Activated T-helper 1 cell treated with anti-CD3 and anti-CD28 coated beads, Interleukin-12 subunit alpha, Interleukin-12 subunit beta, Interleukin-2, Interleukin-4 antibody, amounts not matched to agents 30 ng/mL and 10 ng/mL and 1 ng/mL, durations not matched to agents 14 hours and 24 hours and 36 hours (primary cell): ENCODE measurements around the gene AGGF1. TPM values are rescaled to one million over a fixed set of nuclear protein-coding genes. Genes with fewer than 3 reads are reported as not detected.
A peak's percentile ranks its signal among the peaks of the same experiment; 100 is the strongest.
"Not testable (repeated sequence)": the region's sequence is repeated elsewhere in the genome, so short reads cannot be mapped to it uniquely, and the experiment has no call there.

Source experiments
- DNase-seq: peaks from one replicate; pipeline ENCODE4 v3.0.0; 2021; ENCODE audit warnings: low spot score
- H3K27ac Mint-ChIP-seq: one replicate; pipeline ENCODE4 v1.8.0; 2021; ENCODE audit warnings: mild to moderate bottlenecking, mixed read lengths
- H3K27me3 Mint-ChIP-seq: one replicate; pipeline ENCODE4 v1.8.0; 2022; ENCODE audit warnings: mild to moderate bottlenecking, moderate library complexity, mixed read lengths; ENCODE audit not compliant: insufficient read depth
- H3K36me3 Mint-ChIP-seq: one replicate; pipeline ENCODE4 v1.8.0; 2021; ENCODE audit warnings: low read depth, mixed read lengths
- H3K4me1 Mint-ChIP-seq: one replicate; pipeline ENCODE4 v1.8.0; 2021; ENCODE audit warnings: low read depth, mixed read lengths
- H3K4me3 Mint-ChIP-seq: one replicate; pipeline ENCODE4 v1.8.0; 2021; ENCODE audit warnings: mild to moderate bottlenecking, moderate library complexity, mixed read lengths
- H3K9me3 Mint-ChIP-seq: one replicate; pipeline ENCODE4 v1.8.0; 2021; ENCODE audit warnings: mixed read lengths
- intact Hi-C: fragments of 100-400 bp; cut with micrococcal nuclease; formaldehyde crosslinking; loops from one replicate; pipeline ENCODE4 v1.15.1; 2024
- total RNA-seq: library from RNA; stranded (reverse); gene quantifications from 2 replicates; pipeline ENCODE4 v1.2.3, GENCODE V29; 2022

The AGGF1 gene
- 26.2 and 30.4 TPM in 2 replicates for total RNA-seq

- peak; percentile 87 for DNase-seq
- Mint-ChIP-seq H3K36me3 (peaks cover 23% of the 10 kb centered on the region), H3K4me1 (peaks cover 29% of the 10 kb centered on the region), H3K27ac (peak within 1 kb of the TSS; percentile 86), H3K9me3 (peaks cover 26% of the 10 kb centered on the region), H3K4me3 (peak within 1 kb of the TSS; percentile 90), H3K27me3 (peaks cover 4% of the 10 kb centered on the region)
- intact Hi-C loops: loop anchor here (1.0 to 10.0 kb wide), 11 partner anchors 46 to 1264 kb away; partner anchors contain the start of genes AP3B1, TBCA, WDR41 and ZBED3
Measured at GRCh38 chr5:77030097-77031071, at the start of gene AGGF1. TSS of gene AGGF1 (plus strand) at chr5:77030404. CDS start at chr5:77030767, 363 bp downstream.

- Mint-ChIP-seq H3K36me3 (no peaks in the 10 kb centered on the region), H3K9me3 (no peaks in the 10 kb centered on the region)
- intact Hi-C loops: no loop called here
Measured at GRCh38 chr5:76980518-76981144, 49.6 kb upstream of the AGGF1 start.

GRCh38 chr5:76982450-76982849, 47.8 kb upstream of the AGGF1 start:
- Mint-ChIP-seq H3K4me1 (no peaks in the 10 kb centered on the region), H3K27ac (no peak overlapping the region), H3K27me3 (peaks cover 5% of the 10 kb centered on the region), H3K9me3 (no peaks in the 10 kb centered on the region), H3K36me3 (no peaks in the 10 kb centered on the region), H3K4me3 (no peak overlapping the region)
- intact Hi-C loops: no loop called here
- DNase-seq: no peak

More at GRCh38 chr5:76980518-76981144, 49.6 kb upstream of the AGGF1 start:
- Mint-ChIP-seq H3K27ac (no peak overlapping the region), H3K4me3 (no peak overlapping the region), H3K4me1 (no peaks in the 10 kb centered on the region), H3K27me3 (peaks cover 7% of the 10 kb centered on the region)
- DNase-seq: no peak

GRCh38 chr5:76983468-76983867, 46.7 kb upstream of the AGGF1 start:
- Mint-ChIP-seq H3K27me3 (peaks cover 5% of the 10 kb centered on the region), H3K27ac (no peak overlapping the region), H3K4me1 (no peaks in the 10 kb centered on the region), H3K9me3 (no peaks in the 10 kb centered on the region), H3K36me3 (no peaks in the 10 kb centered on the region), H3K4me3 (no peak overlapping the region)
- no peak for DNase-seq
- intact Hi-C loops: no loop called here

- H3K27me3 Mint-ChIP-seq: peaks cover 6% of the 10 kb centered on the region
- intact Hi-C loops: no loop called here
- no peaks in the 10 kb centered on the region for H3K9me3 Mint-ChIP-seq
- H3K36me3 Mint-ChIP-seq: no peaks in the 10 kb centered on the region
- H3K27ac Mint-ChIP-seq: no peak overlapping the region
- DNase-seq: no peak
- H3K4me1 Mint-ChIP-seq: no peaks in the 10 kb centered on the region
- H3K4me3 Mint-ChIP-seq: no peak overlapping the region
Measured at GRCh38 chr5:76986825-76987526, 43.2 kb upstream of the AGGF1 start.

GRCh38 chr5:76990899-76991459, 39.2 kb upstream of the AGGF1 start:
- no peaks in the 10 kb centered on the region for H3K4me1 Mint-ChIP-seq
- intact Hi-C loops: no loop called here
- no peaks in the 10 kb centered on the region for H3K36me3 Mint-ChIP-seq
- DNase-seq: no peak
- H3K27ac Mint-ChIP-seq: no peak overlapping the region
- peaks cover 3% of the 10 kb centered on the region for H3K27me3 Mint-ChIP-seq
- no peak overlapping the region for H3K4me3 Mint-ChIP-seq
- no peaks in the 10 kb centered on the region for H3K9me3 Mint-ChIP-seq

- H3K27me3 Mint-ChIP-seq, intact Hi-C loops, H3K4me3 Mint-ChIP-seq, H3K36me3 Mint-ChIP-seq, DNase-seq, H3K27ac Mint-ChIP-seq, H3K4me1 Mint-ChIP-seq, H3K9me3 Mint-ChIP-seq: not testable (repeated sequence)
Measured at GRCh38 chr5:76993436-76993835, 36.8 kb upstream of the AGGF1 start.

- H3K4me3 Mint-ChIP-seq: no peak overlapping the region
- no peak for DNase-seq
- H3K27me3 Mint-ChIP-seq: peaks cover 5% of the 10 kb centered on the region
- intact Hi-C loops: no loop called here
- H3K36me3 Mint-ChIP-seq: no peaks in the 10 kb centered on the region
- no peaks in the 10 kb centered on the region for H3K9me3 Mint-ChIP-seq
- no peak overlapping the region for H3K27ac Mint-ChIP-seq
- H3K4me1 Mint-ChIP-seq: no peaks in the 10 kb centered on the region
Measured at GRCh38 chr5:76994337-76994736, 35.9 kb upstream of the AGGF1 start.

GRCh38 chr5:76998251-76998650, 32.0 kb upstream of the AGGF1 start:
- H3K27me3 Mint-ChIP-seq, H3K27ac Mint-ChIP-seq, H3K36me3 Mint-ChIP-seq, H3K9me3 Mint-ChIP-seq, intact Hi-C loops, H3K4me3 Mint-ChIP-seq, H3K4me1 Mint-ChIP-seq, DNase-seq: not testable (repeated sequence)

- Mint-ChIP-seq H3K4me3 (no peak overlapping the region), H3K4me1 (no peaks in the 10 kb centered on the region), H3K27me3 (peaks cover 12% of the 10 kb centered on the region), H3K27ac (no peak overlapping the region), H3K9me3 (no peaks in the 10 kb centered on the region), H3K36me3 (no peaks in the 10 kb centered on the region)
- DNase-seq: no peak
- intact Hi-C loops: no loop called here
Measured at GRCh38 chr5:76999451-76999850, 30.8 kb upstream of the AGGF1 start.

- Mint-ChIP-seq H3K27ac (no peak overlapping the region), H3K4me3 (no peak overlapping the region), H3K27me3 (peaks cover 25% of the 10 kb centered on the region), H3K4me1 (no peaks in the 10 kb centered on the region), H3K36me3 (no peaks in the 10 kb centered on the region), H3K9me3 (no peaks in the 10 kb centered on the region)
- intact Hi-C loops: no loop called here
- no peak for DNase-seq
Measured at GRCh38 chr5:77003246-77003645, 27.0 kb upstream of the AGGF1 start.

GRCh38 chr5:77006124-77006523, 24.1 kb upstream of the AGGF1 start:
- H3K36me3 Mint-ChIP-seq: no peaks in the 10 kb centered on the region
- H3K4me1 Mint-ChIP-seq: no peaks in the 10 kb centered on the region
- no peak overlapping the region for H3K4me3 Mint-ChIP-seq
- intact Hi-C loops: no loop called here
- H3K27ac Mint-ChIP-seq: no peak overlapping the region
- H3K9me3 Mint-ChIP-seq: no peaks in the 10 kb centered on the region
- H3K27me3 Mint-ChIP-seq: peaks cover 29% of the 10 kb centered on the region
- DNase-seq: no peak
